ENCODE data around the gene ANKRD30BL.
"Not testable (repeated sequence)": the region's sequence is repeated elsewhere in the genome, so short reads cannot be mapped to it uniquely, and the experiment has no call there.

The ANKRD30BL gene

GRCh38 chr2:132161161-132162124 is at the start of gene ANKRD30BL:
TSS of gene ANKRD30BL (minus strand) at chr2:132161952. CDS start at chr2:132161705, 247 bp downstream.
- DNase-seq (ENCODE audit: low read depth) = not testable (repeated sequence)

- not testable (repeated sequence) for DNase-seq (ENCODE audit: low read depth)
These were observed 41.1 kb upstream of the ANKRD30BL start for GRCh38 chr2:132202866-132203265.

- not testable (repeated sequence) for DNase-seq (ENCODE audit: low read depth)
These were observed 31.1 kb upstream of the ANKRD30BL start for GRCh38 chr2:132192854-132193253.

GRCh38 chr2:132167100-132167499 is 5.3 kb upstream of the ANKRD30BL start:
- not testable (repeated sequence) for DNase-seq (ENCODE audit: low read depth)

- DNase-seq (ENCODE audit: low read depth) = not testable (repeated sequence)
These were observed 441 bp upstream of the ANKRD30BL start for GRCh38 chr2:132162125-132162660.

- peak; percentile 0 for DNase-seq (ENCODE audit: low read depth)
These were observed 15.0 kb downstream of the ANKRD30BL start for GRCh38 chr2:132146774-132147173.

All from GM04503 (cell line).